Glutamatergic neuron (in vitro differentiated cells): ENCODE data around the gene SH3BP1. TPM values are rescaled to one million over a fixed set of nuclear protein-coding genes. Genes with fewer than 3 reads are reported as not detected.
A peak's percentile ranks its signal among the peaks of the same experiment; 100 is the strongest.

Source experiments
- DNase-seq: peaks from one replicate; pipeline ENCODE4 v3.0.0; 2022
- H3K27ac Mint-ChIP-seq: one replicate; pipeline ENCODE4 v1.8.0; 2020; ENCODE audit warnings: mild to moderate bottlenecking, mixed read lengths, inconsistent platforms; ENCODE audit not compliant: unreplicated experiment
- H3K27me3 Mint-ChIP-seq: one replicate; pipeline ENCODE4 v1.8.0; 2020; ENCODE audit warnings: mild to moderate bottlenecking, moderate library complexity, mixed read lengths, inconsistent platforms; ENCODE audit not compliant: unreplicated experiment
- H3K36me3 Mint-ChIP-seq: one replicate; pipeline ENCODE4 v1.8.0; 2020; ENCODE audit warnings: mild to moderate bottlenecking, mixed read lengths, inconsistent platforms; ENCODE audit not compliant: unreplicated experiment
- H3K4me1 Mint-ChIP-seq: one replicate; pipeline ENCODE4 v1.8.0; 2020; ENCODE audit warnings: mild to moderate bottlenecking, low read depth, mixed read lengths, inconsistent platforms; ENCODE audit not compliant: unreplicated experiment
- H3K4me3 Mint-ChIP-seq: one replicate; pipeline ENCODE4 v1.8.0; 2020; ENCODE audit warnings: mild to moderate bottlenecking, mixed read lengths, inconsistent platforms; ENCODE audit not compliant: unreplicated experiment
- H3K9me3 Mint-ChIP-seq: one replicate; pipeline ENCODE4 v1.8.0; 2020; ENCODE audit warnings: mild to moderate bottlenecking, moderate library complexity, mixed read lengths, inconsistent platforms; ENCODE audit not compliant: unreplicated experiment
- CTCF ChIP-seq: fragments of 200-600 bp; sonication (generic); IDR thresholded peaks from one replicate; pipeline ENCODE4 v1.5.0; 2021; ENCODE audit not compliant: partially characterized antibody, unreplicated experiment
- total RNA-seq: library from RNA; stranded (reverse); fragmentation: NEBNext Ultra II Directional; extraction: Animal tissue kit (Norgen Biotek cat#: 25700); gene quantifications from one replicate; pipeline ENCODE4 v1.2.1, GENCODE V29; 2021; ENCODE audit not compliant: unreplicated experiment

SH3BP1 gene
- total RNA-seq, 1 donor from 2014 or later = 12.7 TPM

DNA sequence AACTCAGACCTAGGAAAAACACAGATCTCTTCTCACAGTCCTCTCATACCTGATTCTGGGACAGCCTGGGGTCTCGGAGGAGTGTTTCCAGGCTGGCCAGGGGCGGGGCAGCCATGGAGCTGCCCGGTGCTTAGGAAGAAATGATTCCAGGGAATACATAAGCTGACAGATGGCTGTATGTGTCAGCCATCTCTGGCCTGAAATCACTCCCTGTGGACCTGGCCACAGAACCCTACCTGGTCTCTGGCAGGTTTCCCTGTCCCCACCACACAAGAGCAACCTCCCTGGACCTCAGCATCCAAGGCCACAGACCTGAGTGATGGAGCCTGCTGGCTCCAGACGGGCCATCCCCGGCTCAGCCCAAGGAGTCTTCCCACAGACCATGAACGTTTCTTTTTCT is 20.8 kb upstream of the SH3BP1 start:
- Mint-ChIP-seq H3K9me3 (no peaks in the 10 kb centered on the region), H3K27ac (no peak overlapping the region), H3K27me3 (peaks cover 2% of the 10 kb centered on the region), H3K36me3 (no peaks in the 10 kb centered on the region), H3K4me3 (no peak overlapping the region), H3K4me1 (peaks cover 1% of the 10 kb centered on the region)
- no peak for TF ChIP-seq CTCF
- no peak for DNase-seq

DNA sequence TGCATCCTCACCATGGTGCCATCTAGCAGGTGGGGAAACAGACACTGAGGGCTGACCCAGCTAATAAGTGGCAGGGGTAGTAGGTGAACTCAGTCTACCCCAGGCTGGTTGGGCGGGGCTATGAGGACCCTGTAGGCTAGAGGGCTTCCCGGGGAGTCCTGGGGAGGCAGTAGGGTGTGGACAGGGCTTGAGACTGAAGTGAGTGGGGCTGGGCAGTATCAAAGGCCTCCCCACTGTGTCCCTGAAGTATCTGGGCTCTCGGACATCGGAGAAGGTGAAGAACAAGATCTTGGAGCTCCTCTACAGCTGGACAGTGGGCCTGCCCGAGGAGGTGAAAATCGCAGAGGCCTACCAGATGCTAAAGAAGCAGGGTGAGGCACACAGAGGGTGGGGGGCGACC is 19.5 kb upstream of the SH3BP1 start:
- H3K9me3 Mint-ChIP-seq = no peaks in the 10 kb centered on the region
- H3K4me1 Mint-ChIP-seq = peaks cover 4% of the 10 kb centered on the region

GRCh38 chr22:37621352-37621860 is 18.1 kb upstream of the SH3BP1 start:
- no peak for DNase-seq
- H3K27ac Mint-ChIP-seq = no peak overlapping the region
- peaks cover 7% of the 10 kb centered on the region for H3K4me1 Mint-ChIP-seq
- no peaks in the 10 kb centered on the region for H3K36me3 Mint-ChIP-seq
- H3K9me3 Mint-ChIP-seq = peaks cover 2% of the 10 kb centered on the region
- no peak for TF ChIP-seq CTCF
- peaks cover 4% of the 10 kb centered on the region for H3K27me3 Mint-ChIP-seq
- no peak overlapping the region for H3K4me3 Mint-ChIP-seq

More for the DNA sequence above, 19.5 kb upstream of the SH3BP1 start:
- Mint-ChIP-seq H3K27ac (no peak overlapping the region), H3K4me3 (no peak overlapping the region), H3K27me3 (peaks cover 4% of the 10 kb centered on the region), H3K36me3 (no peaks in the 10 kb centered on the region)
- no peak for TF ChIP-seq CTCF
- DNase-seq = no peak

GRCh38 chr22:37623075-37624016 is 16.1 kb upstream of the SH3BP1 start:
- H3K4me1 Mint-ChIP-seq = peaks cover 7% of the 10 kb centered on the region

More at GRCh38 chr22:37623075-37624016, 16.1 kb upstream of the SH3BP1 start:
- TF ChIP-seq CTCF = peak; percentile 96
- Mint-ChIP-seq H3K4me3 (no peak overlapping the region), H3K27me3 (peaks cover 4% of the 10 kb centered on the region), H3K9me3 (peaks cover 2% of the 10 kb centered on the region), H3K36me3 (no peaks in the 10 kb centered on the region), H3K27ac (peak overlapping the region; percentile 76)
- peak; percentile 82 for DNase-seq
